Erythroblast (primary cell): ENCODE measurements around the gene RIC3.

Experiments used
- GATA1 ChIP-seq: IDR thresholded peaks from 2 replicates; pipeline ENCODE4 v1.6.1; 2011; ENCODE audit warnings: low read depth, mild to moderate bottlenecking, control low read depth, low read length, moderate library complexity
- POLR2A ChIP-seq: IDR thresholded peaks from 2 replicates; pipeline ENCODE4 v1.6.1; 2011; ENCODE audit warnings: mild to moderate bottlenecking, low read length

DNA sequence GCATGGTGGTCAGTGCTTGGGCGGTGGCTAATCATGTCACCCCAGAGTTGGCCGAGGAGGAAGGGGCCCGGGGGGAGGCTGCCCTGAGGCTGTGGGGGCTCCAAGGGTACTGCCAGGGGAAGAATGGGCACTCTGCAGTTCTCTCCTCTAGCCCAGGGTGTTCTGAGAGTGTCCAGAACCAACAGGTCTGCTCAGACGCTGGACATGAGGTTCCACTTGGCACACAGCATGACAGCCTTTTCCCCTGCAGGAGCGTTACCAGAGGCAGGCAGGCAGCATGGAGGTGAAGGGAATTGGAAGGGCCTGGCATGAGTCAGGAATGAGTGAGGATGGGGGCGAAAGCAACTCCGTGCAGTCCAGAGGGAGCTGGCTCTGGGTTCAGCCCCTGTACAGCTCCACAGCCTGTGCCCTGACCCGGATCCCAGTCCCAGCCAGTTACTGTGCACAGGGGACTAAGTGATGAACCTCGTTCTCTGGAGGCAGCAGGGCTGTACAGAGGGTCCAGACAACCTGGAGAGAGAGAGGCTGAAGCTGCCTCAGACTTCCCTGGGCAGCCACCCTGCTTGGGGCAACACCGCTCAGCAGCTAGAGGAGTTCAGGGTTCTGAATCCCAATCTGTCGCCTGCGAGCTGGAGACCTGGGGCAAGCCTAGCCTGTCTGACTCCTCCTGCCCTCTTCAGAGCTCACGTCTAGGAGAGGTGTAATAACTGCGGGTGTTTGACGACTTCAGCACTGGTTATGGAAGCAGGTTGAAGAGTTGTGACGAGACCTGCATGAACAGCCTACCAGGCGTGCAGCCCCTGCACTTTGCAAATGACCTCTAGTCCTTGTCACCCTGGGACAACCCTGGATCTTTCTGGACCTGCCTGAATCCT, 102.6 kb downstream of the RIC3 start:
- no peak for TF ChIP-seq POLR2A
- TF ChIP-seq GATA1, result no peak
